K562 (cell line): ENCODE results near the gene ANK3. TPM values are rescaled to one million over a fixed set of nuclear protein-coding genes. Genes with fewer than 3 reads are reported as not detected.

ENCODE experiments used
- ATAC-seq: fragments of 200-7000 bp; cut with Tn5 transposase; 3 replicates; pipeline ENCODE4 v1.9.1; 2020; ENCODE audit warnings: moderate library complexity
- BruUV-seq: library from RNA; stranded (reverse); fragments of 400-500 nt; replicated peaks from 2 replicates; lab custom pipeline; 2021; lab: Mats Ljungman, UMichigan
- CTCF ChIA-PET: fragments of 300-600 bp; formaldehyde crosslinking; extraction: SDS; loops from one replicate; lab custom pipeline; 2021; ENCODE audit warnings: low intra/inter-chr PET ratio; lab: Yijun Ruan, JAX
- POLR2A ChIA-PET: fragments of 300-600, 350-650 bp; sonication (Branson Sonifier 250); formaldehyde crosslinking; extraction: SDS; loops from one replicate; lab custom pipeline; 2021; ENCODE audit warnings: antibody characterized with exemption, inconsistent platforms; lab: Yijun Ruan, JAX
- DNase-seq, 4 experiments: peaks; one replicate each; pipeline versions ENCODE4 v3.0.0 to v3.0.0-alpha.2; 2011 to 2018; ENCODE audit warnings: low spot score in 3 of 4, mixed read lengths in 3 of 4; ENCODE audit errors: extremely low read depth in 1 of 4
- FAIRE-seq: peaks from 2 replicates; lab custom pipeline; 2011; peaks lifted over from hg19 to GRCh38; lab: Jason Lieb, UNC
- H2AFZ ChIP-seq: 2 replicates; pipeline ENCODE4 v1.6.0; 2011; ENCODE audit warnings: low read depth, low read length, control low read depth, inconsistent platforms
- H3K27ac ChIP-seq: fragments of 200-600 bp; 3 replicates; pipeline ENCODE4 v1.8.0; 2011; ENCODE audit warnings: low read depth, mild to moderate bottlenecking, control low read depth, inconsistent platforms, low read length, moderate library complexity, mixed read lengths; ENCODE audit errors: extremely low read depth
- H3K27me3 ChIP-seq, 2 experiments: fragments of 300-600 bp in 1 of 2; 2 replicates in 1 of 2; 3 replicates in 1 of 2; pipeline versions ENCODE4 v1.6.0 to v1.8.0; 2011; ENCODE audit warnings: inconsistent platforms in 2 of 2, low read length in 2 of 2, mild to moderate bottlenecking in 1 of 2, mixed read lengths in 1 of 2, moderate library complexity in 1 of 2; ENCODE audit not compliant: control insufficient read depth in 2 of 2, insufficient read depth in 2 of 2
- H3K36me3 ChIP-seq: fragments of 300-600 bp; 3 replicates; pipeline ENCODE4 v1.8.0; 2011; ENCODE audit warnings: mild to moderate bottlenecking, low read length, inconsistent platforms; ENCODE audit not compliant: control insufficient read depth, insufficient read depth
- H3K4me1 ChIP-seq, 2 experiments: fragments of 200-600 bp in 1 of 2; replicated peaks in 1 of 2; 2 replicates in 1 of 2; 3 replicates in 1 of 2; pipeline versions ENCODE4 v1.5.1 to v1.8.0; 2011; ENCODE audit warnings: inconsistent platforms in 2 of 2, low read length in 2 of 2, mild to moderate bottlenecking in 1 of 2, mixed read lengths in 1 of 2, moderate library complexity in 1 of 2; ENCODE audit not compliant: control insufficient read depth in 2 of 2, insufficient read depth in 2 of 2
- H3K4me2 ChIP-seq: 2 replicates; pipeline ENCODE4 v1.6.1; 2011; ENCODE audit warnings: low read length, control low read depth, inconsistent platforms, mixed read lengths; ENCODE audit not compliant: insufficient read depth
- H3K4me3 ChIP-seq: fragments of 200-600 bp; sonication (generic), shearing (Covaris generic); 2 replicates; pipeline ENCODE4 v1.5.1; 2016; ENCODE audit warnings: control low read depth, inconsistent platforms
- H3K79me2 ChIP-seq: fragments of 200-600 bp; 3 replicates; pipeline ENCODE4 v1.8.0; 2011; ENCODE audit warnings: low read length, inconsistent platforms; ENCODE audit not compliant: control insufficient read depth, insufficient read depth
- H3K9ac ChIP-seq, 2 experiments: 2 replicates each; pipeline versions ENCODE4 v1.6.0 to v1.6.1; 2011; ENCODE audit warnings: low read depth in 2 of 2, low read length in 2 of 2, control low read depth in 1 of 2, inconsistent platforms in 1 of 2, mild to moderate bottlenecking in 1 of 2, mixed read lengths in 1 of 2; ENCODE audit not compliant: insufficient read depth in 1 of 2
- H3K9me1 ChIP-seq: one replicate; pipeline ENCODE4 v1.6.0; 2011; ENCODE audit warnings: inconsistent platforms, mild to moderate bottlenecking, low read length, moderate library complexity; ENCODE audit not compliant: control insufficient read depth, insufficient read depth
- H3K9me3 ChIP-seq: replicated peaks from 2 replicates; pipeline ENCODE4 v1.5.1; 2011; ENCODE audit warnings: low read depth, low read length, inconsistent platforms; ENCODE audit not compliant: control insufficient read depth, insufficient read depth
- H4K20me1 ChIP-seq: replicated peaks from 2 replicates; pipeline ENCODE4 v1.6.1; 2011; ENCODE audit warnings: low read length, inconsistent platforms, mixed read lengths; ENCODE audit not compliant: control insufficient read depth, insufficient read depth
- ADNP ChIP-seq: fragments of 200-800 bp; sonication (Bioruptor generic); IDR thresholded peaks from 2 replicates; pipeline ENCODE4 v1.6.1; 2016; ENCODE audit warnings: missing genetic modification characterization, missing compliant biosample characterization
- CEBPB ChIP-seq: fragments of 450-650 bp; IDR thresholded peaks from 2 replicates; pipeline ENCODE4 v1.6.1; 2016; ENCODE audit warnings: missing genetic modification characterization, missing compliant biosample characterization
- CHD4 ChIP-seq: fragments of 200-600 bp; sonication (generic); IDR thresholded peaks from 3 replicates; pipeline ENCODE4 v1.6.1; 2012; ENCODE audit warnings: low read depth, mild to moderate bottlenecking, mixed read lengths, low read length, inconsistent platforms; ENCODE audit not compliant: insufficient read depth, insufficient replicate concordance, poor library complexity, severe bottlenecking
- CTCF ChIP-seq, 3 experiments: IDR thresholded peaks in 2 of 3; conservative IDR thresholded peaks in 1 of 3; 2 replicates each; pipeline ENCODE4 v1.5.1; 2011 to 2012; ENCODE audit warnings: low read length in 3 of 3, mild to moderate bottlenecking in 3 of 3, control low read depth in 2 of 3, improper control_type of control experiment in 1 of 3, inconsistent platforms in 1 of 3, low read depth in 1 of 3, mixed read lengths in 1 of 3, moderate library complexity in 1 of 3; ENCODE audit not compliant: insufficient read depth in 2 of 3
- E2F8 ChIP-seq: fragments of 450-650 bp; IDR thresholded peaks from 2 replicates; pipeline ENCODE4 v1.7.1; 2018; ENCODE audit warnings: mild to moderate bottlenecking, low read depth; ENCODE audit not compliant: partially characterized antibody
- POLR2H ChIP-seq: IDR thresholded peaks from 2 replicates; pipeline ENCODE4 v1.6.1; 2016; ENCODE audit warnings: missing genetic modification characterization, low read depth, mild to moderate bottlenecking, control low read depth, missing compliant biosample characterization, moderate library complexity
- SMAD4 ChIP-seq: fragments of 250-450 bp; sonication (Bioruptor Pico); conservative IDR thresholded peaks from 2 replicates; pipeline ENCODE4 v1.8.0; 2021; ENCODE audit warnings: inconsistent platforms, mild to moderate bottlenecking, moderate library complexity
- ZNF133 ChIP-seq: fragments of 250-450 bp; sonication (Bioruptor Pico); IDR thresholded peaks from 2 replicates; pipeline ENCODE4 v1.4.0; 2020; ENCODE audit warnings: mild to moderate bottlenecking
- whole genome bisulfite sequencing: fragments of 100-300 bp; shearing (Covaris generic); methylation state at CpG from one replicate; pipeline ENCODE4 v1.1.6; 2016; ENCODE audit warnings: low coverage, mixed read lengths; ENCODE audit not compliant: insufficient coverage; ENCODE audit errors: missing lambda C conversion rate; 5-methylcytosine and 5-hydroxymethylcytosine counted together
- in situ Hi-C: fragments of 300-500 bp; cut with MboI; formaldehyde crosslinking; loops from 4 replicates; pipeline ENCODE4 v1.15.0; 2018; ENCODE audit warnings: inconsistent platforms, mixed read lengths
- intact Hi-C: fragments of 100-400 bp; cut with micrococcal nuclease; formaldehyde crosslinking; loops from 2 replicates; pipeline ENCODE4 v1.14.2; 2022
- polyA plus RNA-seq, 8 experiments: library from polyadenylated mRNA; depleted of rRNA in 4 of 8; stranded (reverse) in 5 of 8; unstranded in 3 of 8; fragments of >200 nt; fragmentation: Nextera tagmentation in 2 of 8; fragmentation: Illumina TruSeq in 1 of 8; extraction: Ambion mirVana in 2 of 8; extraction: Trizol in 1 of 8; gene quantifications; 2 replicates each; pipeline versions ENCODE4 v1.2.1 to v1.2.3, GENCODE V29; 2011 to 2014; ENCODE audit warnings: inconsistent platforms in 1 of 8, missing spikeins in 1 of 8
- total RNA-seq, 7 experiments: library from RNA; depleted of rRNA in 6 of 7; stranded (reverse); fragments of >200 nt in 6 of 7; fragmentation: Illumina TruSeq in 2 of 7; extraction: Trizol in 2 of 7; gene quantifications; 2 replicates each; pipeline versions ENCODE4 v1.2.1 to v1.2.3, GENCODE V29; 2011 to 2021; ENCODE audit warnings: low replicate concordance in 1 of 7

ANK3 gene
- total and polyA plus RNA-seq, 9 of the 15 experiments (the other 6 are each of a cell fraction or from before 2014, with no cell fraction given) = 10.0 to 32.3 (median 17.9) TPM

GRCh38 chr10:60434418-60435046 is 44.9 kb upstream of the ANK3 start:
- BruUV-seq = no TSS peak
- intact Hi-C loops (loop anchor here (1.0 to 5.0 kb wide), 5 partner anchors 99 to 807 kb away; no protein-coding TSS in a partner anchor), in situ Hi-C loops (loop anchor here (10.0 to 25.0 kb wide), 3 partner anchors 200 to 797 kb away; no protein-coding TSS in a partner anchor)
- Histone ChIP-seq H3K9ac (no peak overlapping the region), H4K20me1 (no peaks in the 10 kb centered on the region), H3K4me1 (peaks cover 0 to under 1% of the 10 kb centered on the region in 2 experiments; a peak in 1 of 5 replicates), H3K4me2 (no peak overlapping the region), H3K27ac (no peak overlapping the region), H3K36me3 (no peaks in the 10 kb centered on the region), H3K79me2 (no peaks in the 10 kb centered on the region), H3K9me1 (no peaks in the 10 kb centered on the region), H3K27me3 (no peaks in the 10 kb centered on the region), H3K9me3 (no peaks in the 10 kb centered on the region), H2AFZ (no peak overlapping the region), H3K4me3 (no peak overlapping the region)
- FAIRE-seq (peak; percentile 87), DNase-seq (peak; percentile 53 to 72 (median 57)), ATAC-seq (peak; percentile 87)
- ChIA-PET POLR2A (no interaction called here), CTCF (interaction anchor here (0.7 to 3.0 kb wide), 9 partner anchors 98 to 808 kb away, joined by 3 to 20 read pairs (median 7); no protein-coding TSS in a partner anchor)
- WGBS = 25% methylated on average over 3 of the region's 3 CpGs
- TF ChIP-seq CTCF (IDR thresholded peaks at IDR 0.05 in 2 of 3, conservative IDR thresholded peaks at IDR 0.05 in 1 of 3; ENCODE audit: insufficient read depth in 2 of 3, low read depth in 1 of 3, low read length in 3 of 3) (peak; percentile 71 to 92 (median 73); a peak in 5 of 6 replicates), E2F8 (peak; percentile 16), CHD4 (no peak), CEBPB (no peak), ADNP (0 out of 2 replicates have a peak, but pooled peaks have one; percentile 25), ZNF133 (CRISPR knock-in tag) (no peak), SMAD4 (CRISPR knock-in tag) (no peak), POLR2H (tag) (peak; percentile 61; the same call in 1 of the 2 replicates)
